WERI-Rb-1 (cell line): ENCODE measurements around the gene CDYL2.

Experiments used
- DNase-seq: peaks from one replicate; pipeline ENCODE4 v3.0.0-alpha.2; 2020
- H3K27ac ChIP-seq: fragments of 250-450 bp; sonication (Bioruptor Pico); 2 replicates; pipeline ENCODE4 v1.5.1; 2020; ENCODE audit warnings: mild to moderate bottlenecking, moderate library complexity
- H3K27me3 ChIP-seq: fragments of 250-450 bp; sonication (Bioruptor Pico); 2 replicates; pipeline ENCODE4 v1.5.1; 2021; ENCODE audit warnings: mild to moderate bottlenecking, low read depth, moderate library complexity; ENCODE audit not compliant: insufficient read depth, severe bottlenecking
- H3K36me3 ChIP-seq: fragments of 250-450 bp; sonication (Bioruptor Pico); 2 replicates; pipeline ENCODE4 v1.5.1; 2020; ENCODE audit warnings: mild to moderate bottlenecking, moderate library complexity
- H3K4me3 ChIP-seq: 2 replicates; pipeline ENCODE4 v1.5.1; 2011; ENCODE audit warnings: low read depth, mild to moderate bottlenecking, control low read depth, low read length
- H3K9me3 ChIP-seq: fragments of 250-450 bp; sonication (Bioruptor Pico); 2 replicates; pipeline ENCODE4 v1.5.1; 2021; ENCODE audit warnings: mild to moderate bottlenecking, moderate library complexity; ENCODE audit not compliant: severe bottlenecking
- TF ChIP-seq, protein P1 (sequence below): IDR thresholded peaks from 2 replicates; pipeline ENCODE4 v1.5.1; 2011; ENCODE audit warnings: low read depth, mild to moderate bottlenecking, control low read depth, inconsistent platforms, low read length

CDYL2 gene

GRCh38 chr16:80623376-80623775 is 181.0 kb downstream of the CDYL2 start:
- Histone ChIP-seq H3K27ac (no peak overlapping the region), H3K9me3 (no peaks in the 10 kb centered on the region), H3K36me3 (no peaks in the 10 kb centered on the region), H3K4me3 (no peak overlapping the region), H3K27me3 (peaks cover 7% of the 10 kb centered on the region)
- DNase-seq, result no peak
- TF ChIP-seq, protein P1, sequence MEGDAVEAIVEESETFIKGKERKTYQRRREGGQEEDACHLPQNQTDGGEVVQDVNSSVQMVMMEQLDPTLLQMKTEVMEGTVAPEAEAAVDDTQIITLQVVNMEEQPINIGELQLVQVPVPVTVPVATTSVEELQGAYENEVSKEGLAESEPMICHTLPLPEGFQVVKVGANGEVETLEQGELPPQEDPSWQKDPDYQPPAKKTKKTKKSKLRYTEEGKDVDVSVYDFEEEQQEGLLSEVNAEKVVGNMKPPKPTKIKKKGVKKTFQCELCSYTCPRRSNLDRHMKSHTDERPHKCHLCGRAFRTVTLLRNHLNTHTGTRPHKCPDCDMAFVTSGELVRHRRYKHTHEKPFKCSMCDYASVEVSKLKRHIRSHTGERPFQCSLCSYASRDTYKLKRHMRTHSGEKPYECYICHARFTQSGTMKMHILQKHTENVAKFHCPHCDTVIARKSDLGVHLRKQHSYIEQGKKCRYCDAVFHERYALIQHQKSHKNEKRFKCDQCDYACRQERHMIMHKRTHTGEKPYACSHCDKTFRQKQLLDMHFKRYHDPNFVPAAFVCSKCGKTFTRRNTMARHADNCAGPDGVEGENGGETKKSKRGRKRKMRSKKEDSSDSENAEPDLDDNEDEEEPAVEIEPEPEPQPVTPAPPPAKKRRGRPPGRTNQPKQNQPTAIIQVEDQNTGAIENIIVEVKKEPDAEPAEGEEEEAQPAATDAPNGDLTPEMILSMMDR, result no peak

GRCh38 chr16:80622007-80622406 is 182.4 kb downstream of the CDYL2 start:
- H3K4me3 ChIP-seq, result no peak overlapping the region
- H3K27me3 ChIP-seq, result peaks cover 7% of the 10 kb centered on the region
- DNase-seq, result no peak
- H3K9me3 ChIP-seq, result no peaks in the 10 kb centered on the region
- no peaks in the 10 kb centered on the region for H3K36me3 ChIP-seq
- TF ChIP-seq, protein P1, result no peak
- no peak overlapping the region for H3K27ac ChIP-seq

GRCh38 chr16:80620736-80621605 is 183.4 kb downstream of the CDYL2 start:
- H3K4me3 ChIP-seq, result no peak overlapping the region
- H3K36me3 ChIP-seq, result no peaks in the 10 kb centered on the region
- peaks cover 7% of the 10 kb centered on the region for H3K27me3 ChIP-seq
- TF ChIP-seq, protein P1, result no peak
- no peak for DNase-seq
- H3K27ac ChIP-seq, result no peak overlapping the region
- H3K9me3 ChIP-seq, result no peaks in the 10 kb centered on the region

DNA sequence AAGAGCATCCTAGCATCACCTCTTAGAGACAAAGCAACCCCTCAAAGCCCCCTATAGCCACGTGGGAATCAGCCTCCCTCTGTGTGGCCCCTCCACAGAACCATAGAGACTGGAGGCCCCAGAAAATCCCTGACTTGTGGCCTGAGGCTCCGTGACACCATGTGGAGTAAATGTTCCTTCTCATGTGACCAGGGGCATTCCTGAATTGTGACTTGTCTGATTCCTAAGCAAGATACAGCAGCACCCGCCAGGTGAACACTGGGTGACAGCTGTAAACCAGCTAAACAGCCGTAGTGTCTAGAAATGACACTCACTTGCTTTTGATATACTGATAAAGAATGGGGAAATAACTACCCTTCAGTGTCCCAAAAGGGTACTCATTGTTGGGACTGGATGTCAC is 184.6 kb downstream of the CDYL2 start:
- H3K4me3 ChIP-seq, result no peak overlapping the region
- TF ChIP-seq, protein P1, result no peak
- H3K9me3 ChIP-seq, result no peaks in the 10 kb centered on the region
- H3K36me3 ChIP-seq, result no peaks in the 10 kb centered on the region
- H3K27ac ChIP-seq, result no peak overlapping the region
- DNase-seq, result no peak
- peaks cover 4% of the 10 kb centered on the region for H3K27me3 ChIP-seq

DNA sequence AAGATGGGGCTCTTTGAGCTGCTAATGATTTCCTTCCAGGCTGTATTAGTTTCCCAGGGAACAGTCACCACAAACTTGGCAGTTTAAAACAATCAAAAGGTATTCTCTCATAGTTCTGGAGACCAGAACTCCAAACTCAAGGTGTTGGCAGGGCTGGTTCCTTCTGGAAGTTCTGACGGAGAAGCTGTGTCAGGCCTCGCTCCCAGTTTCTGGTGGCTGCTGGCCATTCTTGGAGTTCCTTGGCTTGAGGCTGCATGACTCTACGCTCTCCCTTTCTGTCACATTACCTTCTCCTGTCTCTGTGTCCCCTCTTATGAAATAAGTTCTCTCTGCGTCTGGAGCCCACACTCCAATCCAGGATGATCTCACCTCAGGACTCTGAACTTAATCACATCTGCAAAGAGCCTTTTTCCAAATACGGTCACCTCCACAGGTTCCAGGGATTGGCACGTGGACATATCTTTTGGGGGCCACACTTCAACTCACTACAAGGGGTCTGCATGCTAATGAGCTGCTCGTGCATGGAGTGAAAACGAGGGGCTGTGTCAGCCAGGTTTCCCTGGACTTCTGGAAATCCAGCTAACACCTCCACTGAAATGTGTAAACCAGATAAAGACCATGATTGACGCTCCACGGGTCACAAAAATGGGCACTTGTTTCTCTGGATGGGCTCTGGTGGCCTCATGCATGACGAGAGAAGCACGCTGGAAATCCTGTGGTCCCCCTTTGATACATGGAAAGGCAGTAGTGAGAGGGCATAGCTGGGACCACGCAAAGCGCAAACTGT is 185.3 kb downstream of the CDYL2 start:
- Histone ChIP-seq H3K27me3 (peaks cover 4% of the 10 kb centered on the region), H3K4me3 (no peak overlapping the region), H3K9me3 (no peaks in the 10 kb centered on the region), H3K36me3 (no peaks in the 10 kb centered on the region), H3K27ac (no peak overlapping the region)
- DNase-seq, result no peak
- TF ChIP-seq, protein P1, result no peak
